Naive thymus-derived CD8-positive, alpha-beta T cell (primary cell): Measurements from ENCODE around the gene RAB1A. TPM values are rescaled to one million over a fixed set of nuclear protein-coding genes. Genes with fewer than 3 reads are reported as not detected.

Experiments
- ATAC-seq, 2 donors: fragments of 150-1000 bp; cut with Tn5 transposase in 1 of 2; sonication (Bioruptor Pico), chemical (Tn5 transposase) in 1 of 2; 1 replicate in 1 of 2; 2 replicates in 1 of 2; pipeline ENCODE4 v1.10.0; 2021; ENCODE audit warnings: mild to moderate bottlenecking in 2 of 2, moderate library complexity in 2 of 2
- POLR2A ChIA-PET: fragments of 350-600 bp; sonication (Branson Sonifier 250); formaldehyde crosslinking; loops from one replicate; lab custom pipeline; 2021; ENCODE audit warnings: antibody characterized with exemption; lab: Charles Lee
- DNase-seq, 10 donors: peaks; one replicate each; pipeline versions ENCODE4 v3.0.0 to v3.0.0-alpha.2; 2020 to 2022
- H3K27ac Mint-ChIP-seq, 10 donors: one replicate each; pipeline ENCODE4 v1.8.0; 2020 to 2022; ENCODE audit warnings: mild to moderate bottlenecking in 10 of 10, mixed read lengths in 10 of 10, moderate library complexity in 4 of 10, inconsistent platforms in 1 of 10
- H3K27me3 Mint-ChIP-seq, 5 donors: one replicate each; pipeline ENCODE4 v1.8.0; 2021 to 2022; ENCODE audit warnings: mixed read lengths in 5 of 5
- H3K36me3 Mint-ChIP-seq, 3 donors: one replicate each; pipeline ENCODE4 v1.8.0; 2020 to 2022; ENCODE audit warnings: mixed read lengths in 3 of 3, mild to moderate bottlenecking in 2 of 3, inconsistent platforms in 1 of 3
- H3K4me1 Mint-ChIP-seq, 4 donors: one replicate each; pipeline ENCODE4 v1.8.0; 2021 to 2022; ENCODE audit warnings: mixed read lengths in 4 of 4
- H3K4me3 Mint-ChIP-seq, 10 donors: one replicate each; pipeline ENCODE4 v1.8.0; 2020 to 2022; ENCODE audit warnings: mild to moderate bottlenecking in 10 of 10, mixed read lengths in 10 of 10, moderate library complexity in 6 of 10, inconsistent platforms in 1 of 10
- H3K9me3 Mint-ChIP-seq, 9 donors: one replicate each; pipeline ENCODE4 v1.8.0; 2020 to 2022; ENCODE audit warnings: mixed read lengths in 9 of 9, mild to moderate bottlenecking in 3 of 9, inconsistent platforms in 1 of 9, moderate library complexity in 1 of 9
- polyA plus RNA-seq, 3 donors: library from polyadenylated mRNA; unstranded; fragments of 300-500 nt; fragmentation: Illumina TruSeq; gene quantifications; one replicate each; pipeline ENCODE4 v1.2.3, GENCODE V29; 2021
- total RNA-seq, 8 experiments: library from RNA in 2 of 8; stranded (reverse) in 2 of 8; gene quantifications; one replicate each; pipeline ENCODE4 v1.2.3 and lab custom pipeline; 2021 to 2026

RAB1A gene
- total and polyA plus RNA-seq, 5 experiments from 2014 or later = 38.8 to 51.8 (median 45.4) TPM

DNA sequence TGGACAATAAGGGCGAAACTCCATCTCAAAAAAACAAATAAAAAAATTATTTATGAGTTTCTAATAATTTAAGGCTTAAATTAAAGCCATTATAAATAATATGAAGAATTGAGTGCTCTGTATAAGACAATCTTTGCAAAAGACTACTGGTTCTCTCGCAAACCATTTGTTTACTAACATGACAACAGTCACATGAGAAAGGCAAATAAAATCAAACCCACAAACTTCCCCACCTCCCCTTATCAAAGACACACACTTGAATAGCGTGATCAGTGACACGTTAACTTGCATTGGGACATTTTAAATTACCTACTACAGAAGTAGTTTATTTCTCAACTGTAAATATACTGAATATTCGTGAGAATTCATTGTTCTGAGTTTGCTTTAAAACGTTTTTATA lies 21.1 kb downstream of the RAB1A start:
- POLR2A ChIA-PET = no interaction called here
- H3K4me3 Mint-ChIP-seq = no peak overlapping the region
- H3K27me3 Mint-ChIP-seq = no peaks in the 10 kb centered on the region
- H3K36me3 Mint-ChIP-seq = peaks cover 0 to 51% (median 3%) of the 10 kb centered on the region in 3 donors
- ATAC-seq (no peak), DNase-seq (no peak)
- H3K9me3 Mint-ChIP-seq = no peaks in the 10 kb centered on the region
- peaks cover 22 to 64% (median 58%) of the 10 kb centered on the region in 4 donors for H3K4me1 Mint-ChIP-seq
- peak overlapping the region in 3 of 10 donors; percentile 4 to 57 (median 20) for H3K27ac Mint-ChIP-seq

DNA sequence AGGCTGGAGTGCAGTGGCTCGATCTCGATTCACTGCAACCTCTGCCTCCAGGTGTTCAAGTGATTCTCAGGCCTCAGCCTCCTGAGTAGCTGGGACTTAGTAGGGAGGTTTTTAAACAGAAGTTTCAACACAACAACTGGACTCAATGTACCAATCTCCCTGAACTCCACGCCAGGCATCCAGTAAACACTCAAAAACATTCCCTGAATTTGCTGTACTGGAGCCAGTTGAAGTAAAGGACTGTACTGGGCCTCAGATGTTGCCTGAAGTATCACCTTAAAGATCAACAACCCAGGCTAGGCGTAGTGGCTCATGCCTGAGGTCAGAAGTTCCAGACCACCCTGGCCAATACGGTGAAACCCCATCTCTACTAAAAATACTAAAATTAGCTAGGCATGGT lies 22.4 kb downstream of the RAB1A start:
- POLR2A ChIA-PET = interaction anchor here (1.2 kb wide), 1 partner anchor 11 kb away, joined by 3 read pairs; no protein-coding TSS in a partner anchor
- H3K27me3 Mint-ChIP-seq = no peaks in the 10 kb centered on the region
- no peaks in the 10 kb centered on the region for H3K9me3 Mint-ChIP-seq
- H3K27ac Mint-ChIP-seq = peak overlapping the region in 3 of 10 donors; percentile 15 to 49 (median 28)
- no peak overlapping the region for H3K4me3 Mint-ChIP-seq
- DNase-seq (no peak), ATAC-seq (no peak)
- H3K36me3 Mint-ChIP-seq = peaks cover 0 to 60% (median 3%) of the 10 kb centered on the region in 3 donors
- H3K4me1 Mint-ChIP-seq = peaks cover 19 to 54% (median 50%) of the 10 kb centered on the region in 4 donors

DNA sequence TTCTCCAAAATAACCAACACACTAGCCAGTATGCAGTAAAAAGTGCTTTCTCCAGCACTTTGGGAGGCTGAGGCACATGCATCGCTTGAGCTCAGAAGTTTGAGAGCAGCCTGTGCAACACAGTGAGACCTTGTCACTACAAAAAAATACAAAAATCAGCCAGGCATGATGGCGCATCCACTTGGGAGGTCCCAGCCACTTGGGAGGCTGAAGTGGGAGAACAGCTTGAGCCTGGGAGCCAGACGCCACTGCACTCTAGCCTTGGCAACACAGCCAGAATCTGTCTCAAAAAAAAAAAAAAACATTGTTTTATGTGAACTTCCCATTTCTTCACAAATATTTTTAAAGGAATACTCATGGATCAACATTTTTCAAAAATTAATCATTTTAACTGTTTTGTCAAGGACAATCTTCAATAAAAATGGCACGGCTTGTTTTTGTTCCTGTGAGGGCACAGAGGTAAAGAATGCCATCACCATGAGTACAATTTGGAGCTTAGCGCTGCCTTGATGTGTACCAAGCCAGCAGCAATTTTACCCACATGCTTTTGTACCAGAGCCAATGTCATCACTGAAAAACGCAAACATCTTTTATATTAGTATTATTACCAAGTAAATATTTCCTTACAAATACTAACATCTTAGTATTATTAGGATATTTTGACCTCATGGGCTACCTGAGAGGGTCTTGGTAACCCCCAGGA lies 26.7 kb downstream of the RAB1A start:
- POLR2A ChIA-PET = no interaction called here
- DNase-seq (no peak), ATAC-seq (no peak)
- H3K27ac Mint-ChIP-seq = no peak overlapping the region
- no peak overlapping the region for H3K4me3 Mint-ChIP-seq
- peaks cover 0 to 76% (median 0%) of the 10 kb centered on the region in 3 donors for H3K36me3 Mint-ChIP-seq
- peaks cover 10 to 34% (median 32%) of the 10 kb centered on the region in 4 donors for H3K4me1 Mint-ChIP-seq
- no peaks in the 10 kb centered on the region for H3K27me3 Mint-ChIP-seq
- H3K9me3 Mint-ChIP-seq = no peaks in the 10 kb centered on the region

DNA sequence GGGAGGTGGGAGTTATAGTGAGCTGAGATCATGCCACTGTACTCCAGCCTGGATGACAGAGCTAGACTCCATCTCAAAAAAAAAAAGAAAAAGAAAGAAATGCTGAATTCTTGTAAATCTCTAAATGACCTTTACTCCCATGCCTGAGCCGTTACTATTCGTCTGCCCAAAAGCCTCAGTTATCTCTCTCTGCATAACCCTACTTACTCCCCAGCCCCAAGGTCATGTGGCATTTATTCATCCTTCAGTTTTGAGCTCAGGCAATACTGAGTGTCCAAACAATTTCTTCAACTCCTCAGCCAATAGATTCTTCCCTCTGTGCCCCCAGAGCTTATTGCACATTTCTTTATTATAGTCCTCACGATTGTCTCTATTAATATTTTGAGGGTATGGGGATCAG lies 28.8 kb downstream of the RAB1A start:
- Mint-ChIP-seq H3K4me3 (no peak overlapping the region), H3K27ac (peak overlapping the region in 2 of 10 donors; percentile 10 to 65), H3K9me3 (no peaks in the 10 kb centered on the region), H3K4me1 (peaks cover 8 to 34% (median 26%) of the 10 kb centered on the region in 4 donors), H3K36me3 (peaks cover 4 to 80% (median 7%) of the 10 kb centered on the region in 3 donors), H3K27me3 (no peaks in the 10 kb centered on the region)
- no peak for ATAC-seq
- DNase-seq = no peak
- POLR2A ChIA-PET = interaction anchor here (0.6 to 0.8 kb wide), 4 partner anchors 19 to 226 kb away, joined by 4 to 7 read pairs (median 6); no protein-coding TSS in a partner anchor

DNA sequence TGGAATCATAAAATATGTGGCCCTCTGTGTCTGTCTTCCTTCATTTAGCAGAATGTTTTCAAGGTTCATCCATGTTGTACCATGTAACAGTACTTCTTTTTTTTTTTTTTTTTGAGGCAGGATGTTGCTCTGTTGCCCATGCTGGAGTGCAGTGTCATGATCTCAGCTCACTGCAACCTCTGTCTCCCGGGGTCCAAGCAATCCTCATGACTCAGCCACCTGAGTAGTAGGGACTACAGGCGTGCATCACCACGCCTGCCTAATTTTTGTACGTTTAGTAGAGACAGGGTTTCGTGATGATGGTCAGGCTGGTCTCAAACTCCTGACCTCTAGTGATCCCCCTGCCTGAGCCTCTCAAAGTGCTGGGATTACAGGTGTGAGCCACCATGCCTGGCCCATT lies 31.2 kb downstream of the RAB1A start:
- no peak for DNase-seq
- Mint-ChIP-seq H3K27me3 (no peaks in the 10 kb centered on the region), H3K4me3 (no peak overlapping the region), H3K4me1 (peaks cover 0 to 19% (median 16%) of the 10 kb centered on the region in 4 donors), H3K9me3 (no peaks in the 10 kb centered on the region), H3K27ac (peak overlapping the region in 6 of 10 donors; percentile 7 to 82 (median 28)), H3K36me3 (peaks cover 4 to 82% (median 7%) of the 10 kb centered on the region in 3 donors)
- POLR2A ChIA-PET = no interaction called here
- ATAC-seq = no peak

DNA sequence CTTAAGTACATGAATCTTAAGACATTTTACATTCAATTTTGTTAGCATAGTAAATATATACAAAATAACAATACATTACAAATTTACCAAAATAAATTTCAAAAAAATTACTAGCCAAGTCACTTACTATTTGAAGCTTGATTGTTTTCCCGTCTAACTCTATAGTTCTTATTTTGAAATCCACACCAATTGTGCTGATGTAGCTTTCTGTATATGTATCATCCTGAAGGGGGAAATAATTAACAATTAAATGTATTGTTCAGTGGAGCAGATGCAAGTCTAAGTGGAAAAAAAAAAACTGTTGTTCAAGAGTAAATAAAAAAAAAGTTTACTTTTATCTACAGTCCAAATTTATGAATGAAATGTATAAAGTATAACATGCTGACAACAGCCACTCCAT lies 32.1 kb downstream of the RAB1A start:
- DNase-seq = no peak
- Mint-ChIP-seq H3K36me3 (peaks cover 4 to 83% (median 12%) of the 10 kb centered on the region in 3 donors), H3K4me3 (no peak overlapping the region), H3K9me3 (no peaks in the 10 kb centered on the region), H3K27me3 (no peaks in the 10 kb centered on the region), H3K27ac (peak overlapping the region in 3 of 10 donors; percentile 25 to 68 (median 60)), H3K4me1 (peaks cover 5 to 23% (median 22%) of the 10 kb centered on the region in 4 donors)
- POLR2A ChIA-PET = no interaction called here
- no peak for ATAC-seq

DNA sequence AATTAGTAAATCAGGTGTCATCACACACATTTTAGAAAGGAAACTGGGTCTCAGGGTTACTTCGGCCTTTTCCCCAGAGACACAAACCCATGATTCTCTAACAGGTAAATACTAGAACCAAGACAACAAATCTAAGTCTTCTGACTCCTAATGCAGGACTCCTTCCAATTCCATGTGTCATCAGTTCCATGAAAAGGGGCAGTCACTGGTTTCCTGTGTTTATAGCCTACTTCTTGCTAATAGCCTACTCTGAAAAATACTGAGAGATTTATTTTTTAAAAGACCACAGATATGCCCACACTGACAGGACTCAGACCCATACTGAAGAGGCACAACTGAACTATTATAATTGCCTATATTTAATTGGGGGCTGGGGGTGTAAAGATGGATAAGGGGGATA lies 33.0 kb downstream of the RAB1A start:
- POLR2A ChIA-PET = no interaction called here
- Mint-ChIP-seq H3K27ac (peak overlapping the region in 2 of 10 donors; percentile 3 to 27), H3K27me3 (no peaks in the 10 kb centered on the region), H3K36me3 (peaks cover 4 to 84% (median 16%) of the 10 kb centered on the region in 3 donors), H3K4me3 (no peak overlapping the region), H3K9me3 (no peaks in the 10 kb centered on the region), H3K4me1 (peaks cover 7 to 27% (median 25%) of the 10 kb centered on the region in 4 donors)
- ATAC-seq (no peak), DNase-seq (no peak)

DNA sequence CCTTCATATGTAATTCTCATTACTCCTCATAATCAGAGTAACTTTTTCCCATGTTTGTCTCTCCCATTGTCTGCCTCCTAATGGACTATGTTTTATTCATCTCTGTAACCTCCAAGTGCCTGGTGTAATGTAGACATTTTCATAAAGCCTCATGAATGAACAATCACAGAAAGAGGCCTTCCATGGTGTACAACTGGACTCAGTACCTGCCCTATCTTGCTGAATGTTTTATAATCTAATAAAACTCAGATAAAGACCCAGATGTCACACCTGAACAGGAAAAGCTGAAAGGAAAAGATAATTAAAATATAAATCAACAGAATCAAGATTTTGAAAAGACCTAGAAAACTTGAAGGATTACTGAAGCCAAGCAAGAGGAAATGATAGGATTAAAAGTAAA lies 36.7 kb downstream of the RAB1A start:
- POLR2A ChIA-PET = interaction anchor here (0.6 kb wide), 1 partner anchor 9 kb away, joined by 4 read pairs; no protein-coding TSS in a partner anchor
- H3K4me1 Mint-ChIP-seq = peaks cover 13 to 25% (median 20%) of the 10 kb centered on the region in 4 donors
- H3K9me3 Mint-ChIP-seq = no peaks in the 10 kb centered on the region
- DNase-seq (no peak), ATAC-seq (no peak)
- peak overlapping the region in 6 of 10 donors; percentile 23 to 47 (median 44) for H3K27ac Mint-ChIP-seq
- H3K4me3 Mint-ChIP-seq = no peak overlapping the region
- no peaks in the 10 kb centered on the region for H3K27me3 Mint-ChIP-seq
- peaks cover 4 to 91% (median 18%) of the 10 kb centered on the region in 3 donors for H3K36me3 Mint-ChIP-seq

DNA sequence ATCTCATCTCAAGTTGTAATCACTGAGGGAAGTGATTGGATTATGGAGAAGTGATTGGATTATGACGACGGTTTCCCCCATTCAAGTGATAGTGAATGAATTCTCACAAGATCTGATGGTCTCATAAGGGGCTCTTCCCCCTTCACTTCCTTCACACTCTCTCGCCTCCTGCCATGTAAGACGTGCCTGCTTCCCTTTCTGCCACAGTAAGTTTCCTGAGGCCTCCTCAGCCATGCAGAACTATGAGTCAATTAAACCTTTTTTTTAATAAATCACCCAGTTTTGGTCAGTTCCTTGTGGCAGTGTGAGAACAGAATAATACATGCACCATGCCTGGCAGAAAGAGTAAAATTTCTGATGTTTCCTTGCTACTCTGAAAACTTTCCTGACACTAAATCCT lies 37.1 kb downstream of the RAB1A start:
- POLR2A ChIA-PET = no interaction called here
- ATAC-seq = no peak

DNA sequence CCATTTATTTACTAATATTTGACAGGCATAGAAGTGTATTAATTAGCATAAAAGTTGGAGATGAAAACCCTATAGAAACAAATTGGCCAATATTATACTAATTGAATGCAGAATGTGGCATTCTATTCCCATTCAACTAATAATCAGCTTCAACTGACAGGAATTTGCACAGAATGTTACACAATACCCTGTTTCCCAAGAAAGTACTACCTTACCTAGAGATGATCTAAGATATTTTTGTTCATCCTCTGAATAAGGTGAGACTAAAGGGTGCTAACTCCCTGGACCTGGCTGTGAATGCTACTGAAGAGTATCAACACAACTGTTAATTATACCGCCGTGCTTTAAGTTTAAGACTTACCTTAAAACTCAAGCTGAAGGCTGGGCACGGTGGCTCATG lies 44.8 kb downstream of the RAB1A start:
- Mint-ChIP-seq H3K36me3 (peaks cover 0 to 93% (median 6%) of the 10 kb centered on the region in 3 donors), H3K9me3 (no peaks in the 10 kb centered on the region), H3K4me3 (no peak overlapping the region), H3K27me3 (no peaks in the 10 kb centered on the region), H3K4me1 (peaks cover 16 to 30% (median 16%) of the 10 kb centered on the region in 4 donors), H3K27ac (peak overlapping the region in 1 of 10 donors; percentile 34)
- DNase-seq = no peak
- ATAC-seq = no peak
- POLR2A ChIA-PET = interaction anchor here (0.9 kb wide), 1 partner anchor 41 kb away, joined by 3 read pairs; no protein-coding TSS in a partner anchor

More for the DNA sequence above, 37.1 kb downstream of the RAB1A start:
- Mint-ChIP-seq H3K4me1 (peaks cover 13 to 27% (median 17%) of the 10 kb centered on the region in 4 donors), H3K9me3 (no peaks in the 10 kb centered on the region), H3K27ac (peak overlapping the region in 8 of 10 donors; percentile 23 to 66 (median 46)), H3K4me3 (no peak overlapping the region), H3K27me3 (no peaks in the 10 kb centered on the region), H3K36me3 (peaks cover 2 to 91% (median 20%) of the 10 kb centered on the region in 3 donors)
- no peak for DNase-seq

DNA sequence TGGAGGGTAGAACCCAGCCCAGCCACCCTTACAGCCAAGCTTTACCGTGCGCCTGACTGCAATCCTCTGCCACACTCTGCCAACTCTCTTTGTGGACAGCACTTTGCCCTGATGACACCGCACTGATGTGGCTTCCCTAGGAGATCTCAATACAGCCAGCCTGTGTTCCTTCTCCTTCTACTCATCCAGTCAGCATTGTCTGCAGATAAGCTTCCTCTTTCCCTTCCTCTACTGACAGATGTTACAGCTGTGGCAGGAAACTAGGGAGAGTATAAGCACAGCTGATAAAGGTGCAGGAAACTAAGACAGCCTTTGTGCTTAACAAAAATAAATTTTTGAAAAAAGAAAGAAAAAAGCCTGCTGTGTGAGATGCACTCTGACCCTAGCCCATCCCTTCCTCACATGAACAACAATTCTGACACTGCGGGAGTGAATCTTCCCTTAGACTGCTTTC lies 48.6 kb downstream of the RAB1A start:
- DNase-seq (no peak), ATAC-seq (peak; percentile 17 to 49)
- no peaks in the 10 kb centered on the region for H3K9me3 Mint-ChIP-seq
- no peak overlapping the region for H3K4me3 Mint-ChIP-seq
- H3K27me3 Mint-ChIP-seq = no peaks in the 10 kb centered on the region
- H3K27ac Mint-ChIP-seq = peak overlapping the region; percentile 37 to 90 (median 79)
- POLR2A ChIA-PET = interaction anchor here (0.6 to 1.2 kb wide), 2 partner anchors 26 to 1483 kb away, joined by 3 read pairs; no protein-coding TSS in a partner anchor
- peaks cover 0 to 90% (median 10%) of the 10 kb centered on the region in 3 donors for H3K36me3 Mint-ChIP-seq
- peaks cover 13 to 22% (median 16%) of the 10 kb centered on the region in 4 donors for H3K4me1 Mint-ChIP-seq

DNA sequence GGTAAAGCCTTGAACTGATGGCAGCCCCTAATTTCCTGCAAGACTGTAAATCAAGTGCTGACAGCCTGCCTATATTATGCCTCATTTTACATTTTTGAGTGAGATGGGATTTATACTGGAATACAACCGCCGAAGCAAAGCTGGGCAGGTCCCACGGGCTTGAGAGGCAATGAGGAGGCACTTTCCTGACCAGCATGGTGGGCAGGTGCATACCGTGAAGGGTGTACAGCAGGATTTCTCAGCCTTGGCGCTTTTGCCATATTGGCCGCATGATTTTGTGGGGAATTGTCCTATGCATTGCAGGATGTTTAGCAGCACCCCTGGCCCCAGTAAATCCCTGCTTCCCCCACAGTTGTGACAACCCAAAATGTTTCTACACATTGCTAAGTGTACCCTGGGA lies 50.9 kb downstream of the RAB1A start:
- no peak overlapping the region for H3K4me3 Mint-ChIP-seq
- H3K27me3 Mint-ChIP-seq = no peaks in the 10 kb centered on the region
- H3K27ac Mint-ChIP-seq = peak overlapping the region in 5 of 10 donors; percentile 42 to 76 (median 57)
- POLR2A ChIA-PET = interaction anchor here (0.7 to 1.2 kb wide), 2 partner anchors 14 to 51 kb away, joined by 3 to 4 read pairs; partner anchors contain the start of gene RAB1A
- ATAC-seq = no peak
- H3K36me3 Mint-ChIP-seq = peaks cover 0 to 83% (median 8%) of the 10 kb centered on the region in 3 donors
- no peak for DNase-seq
- H3K4me1 Mint-ChIP-seq = peaks cover 16 to 22% (median 16%) of the 10 kb centered on the region in 4 donors
- no peaks in the 10 kb centered on the region for H3K9me3 Mint-ChIP-seq
